Upper lobe of right lung (tissue), 1 donor: ENCODE results near the gene FAM114A1. TPM values are rescaled to one million over a fixed set of nuclear protein-coding genes. Genes with fewer than 3 reads are reported as not detected.
A peak's percentile ranks its signal among the peaks of the same experiment; 100 is the strongest.

Experiments
- ATAC-seq: fragments of 200-7000 bp; cut with Tn5 transposase; one replicate; pipeline ENCODE4 v1.9.1; 2020; ENCODE audit warnings: mild to moderate bottlenecking, moderate library complexity
- DNase-seq: peaks from one replicate; pipeline ENCODE4 v3.0.0-alpha.2; 2020
- H3K27ac ChIP-seq: fragments of 200-600 bp; one replicate; pipeline ENCODE4 v1.8.0; 2022
- H3K27me3 ChIP-seq: fragments of 200-600 bp; one replicate; pipeline ENCODE4 v1.8.0; 2022; ENCODE audit warnings: mild to moderate bottlenecking
- H3K36me3 ChIP-seq: fragments of 200-600 bp; one replicate; pipeline ENCODE4 v1.8.0; 2022
- H3K4me1 ChIP-seq: fragments of 200-600 bp; one replicate; pipeline ENCODE4 v1.8.0; 2022
- H3K4me3 ChIP-seq: fragments of 200-600 bp; one replicate; pipeline ENCODE4 v1.8.0; 2022; ENCODE audit warnings: mild to moderate bottlenecking
- H3K9me3 ChIP-seq: fragments of 200-600 bp; one replicate; pipeline ENCODE4 v1.8.0; 2022
- CTCF ChIP-seq: fragments of 200-600 bp; IDR thresholded peaks from one replicate; pipeline ENCODE4 v1.8.0; 2022; ENCODE audit warnings: antibody characterized with exemption
- intact Hi-C: fragments of 100-400 bp; cut with DNase I; formaldehyde crosslinking; loops from one replicate; pipeline ENCODE4 v1.11.0; 2022
- total RNA-seq: library from RNA; stranded (reverse); fragmentation: NEBNext Ultra II Directional; extraction: Animal tissue kit (Norgen Biotek cat#: 25700); gene quantifications from one replicate; pipeline ENCODE4 v1.2.1, GENCODE V29; 2021
- donor health status: DM: no; HTN: yes; CAD: no; lungs with severe emphysema.

The FAM114A1 gene
- total RNA-seq, 1 donor from 2014 or later = 39.8 TPM

GRCh38 chr4:38868059-38868960 is 704 bp downstream of the FAM114A1 start:
- peaks cover 11% of the 10 kb centered on the region for H3K36me3 ChIP-seq
- H3K9me3 ChIP-seq = no peaks in the 10 kb centered on the region
- DNase-seq (peak; percentile 75), ATAC-seq (peak; percentile 59)
- H3K27ac ChIP-seq = peak overlapping the region; percentile 90
- H3K4me1 ChIP-seq = peaks cover 16% of the 10 kb centered on the region
- intact Hi-C loops = no loop called here
- no peaks in the 10 kb centered on the region for H3K27me3 ChIP-seq
- H3K4me3 ChIP-seq = peak overlapping the region; percentile 83
- TF ChIP-seq CTCF = no peak

DNA sequence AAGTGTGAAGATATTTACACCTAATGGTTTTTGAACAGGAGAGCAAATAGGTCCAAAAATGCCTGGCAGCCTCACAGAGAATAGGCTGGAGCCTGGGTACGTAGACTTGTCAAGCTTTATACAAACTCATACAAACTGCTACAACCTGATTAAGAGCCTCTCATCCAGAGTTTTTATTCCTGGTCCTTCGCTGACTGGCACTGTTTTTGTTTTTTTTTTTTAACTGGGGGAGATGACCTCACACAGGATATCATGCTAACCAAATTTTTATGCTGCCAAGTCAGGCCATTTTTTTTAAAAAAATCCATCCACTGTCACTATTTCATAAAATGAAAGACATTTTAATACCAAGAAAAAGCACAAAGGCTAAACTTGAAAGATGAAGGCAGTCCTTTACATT is 1.9 kb downstream of the FAM114A1 start:
- peak overlapping the region; percentile 83 for H3K4me3 ChIP-seq
- H3K9me3 ChIP-seq = no peaks in the 10 kb centered on the region
- no peaks in the 10 kb centered on the region for H3K27me3 ChIP-seq
- DNase-seq (no peak), ATAC-seq (no peak)
- intact Hi-C loops = no loop called here
- H3K4me1 ChIP-seq = peaks cover 22% of the 10 kb centered on the region
- H3K27ac ChIP-seq = no peak overlapping the region
- H3K36me3 ChIP-seq = peaks cover 11% of the 10 kb centered on the region
- TF ChIP-seq CTCF = no peak

DNA sequence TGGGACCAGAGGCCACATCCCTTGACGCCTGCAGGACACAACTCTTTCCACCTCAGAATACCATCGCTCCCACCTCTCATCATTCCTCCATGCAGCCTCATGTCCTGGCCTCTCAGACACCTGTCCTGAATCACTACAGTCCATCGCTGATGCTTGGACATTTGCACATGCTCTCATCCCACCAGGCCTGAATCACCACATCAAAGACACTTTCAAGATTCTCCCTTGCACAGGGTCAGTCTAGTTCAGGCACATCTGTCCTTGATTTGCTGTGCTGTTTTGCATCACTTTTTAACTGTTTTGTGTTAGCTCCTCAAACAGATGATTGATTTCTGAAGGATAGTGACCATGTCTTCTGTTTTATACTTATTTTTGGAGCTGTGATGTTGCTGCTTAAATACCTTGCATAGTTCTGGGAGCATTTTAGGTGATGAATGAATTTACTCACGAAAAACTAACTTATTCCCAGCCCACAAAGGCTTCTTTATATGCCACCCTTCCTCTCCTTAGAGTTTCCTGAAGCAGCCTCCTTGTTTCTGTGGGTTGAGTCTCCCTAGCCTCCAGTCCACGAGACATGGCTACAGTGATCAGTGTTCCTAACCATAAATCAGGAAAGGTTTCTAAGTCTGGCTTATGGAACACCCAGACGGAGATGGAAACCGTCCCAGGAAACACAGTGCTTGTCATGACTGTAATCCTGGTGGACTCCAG is 2.6 kb downstream of the FAM114A1 start:
- no peak overlapping the region for H3K4me3 ChIP-seq
- H3K9me3 ChIP-seq = no peaks in the 10 kb centered on the region
- no peak for TF ChIP-seq CTCF
- H3K27me3 ChIP-seq = no peaks in the 10 kb centered on the region
- ATAC-seq (no peak), DNase-seq (no peak)
- H3K4me1 ChIP-seq = peaks cover 22% of the 10 kb centered on the region
- H3K27ac ChIP-seq = no peak overlapping the region
- H3K36me3 ChIP-seq = peaks cover 11% of the 10 kb centered on the region
- intact Hi-C loops = no loop called here

DNA sequence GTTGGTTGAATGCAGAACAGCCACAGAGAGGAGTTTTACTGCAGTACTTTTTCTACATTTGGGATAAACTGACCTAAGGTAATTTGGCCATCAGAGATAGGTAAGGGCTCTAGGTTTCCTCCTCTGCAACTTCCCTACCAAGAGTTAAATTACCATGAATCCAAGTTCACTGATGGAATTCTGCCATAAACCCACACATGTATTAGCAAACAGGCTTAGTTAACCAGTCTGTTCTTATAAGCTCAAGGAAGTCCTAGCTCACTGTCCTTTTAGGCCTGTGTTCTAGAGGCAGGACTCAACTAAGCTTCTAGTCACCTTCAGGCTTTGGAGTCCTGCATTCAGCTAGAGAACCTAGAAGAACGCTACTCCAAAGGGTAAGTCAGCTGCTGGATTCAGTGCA is 4.0 kb downstream of the FAM114A1 start:
- DNase-seq (no peak), ATAC-seq (no peak)
- Histone ChIP-seq H3K27ac (no peak overlapping the region), H3K27me3 (no peaks in the 10 kb centered on the region), H3K36me3 (peaks cover 11% of the 10 kb centered on the region), H3K9me3 (no peaks in the 10 kb centered on the region), H3K4me1 (peaks cover 22% of the 10 kb centered on the region), H3K4me3 (no peak overlapping the region)
- no peak for TF ChIP-seq CTCF
- intact Hi-C loops = no loop called here

- H3K4me3 ChIP-seq = no peak overlapping the region
- no peak for TF ChIP-seq CTCF
- intact Hi-C loops = no loop called here
- H3K9me3 ChIP-seq = no peaks in the 10 kb centered on the region
- DNase-seq (no peak), ATAC-seq (no peak)
- H3K27me3 ChIP-seq = no peaks in the 10 kb centered on the region
- H3K27ac ChIP-seq = peak overlapping the region; percentile 6
- H3K36me3 ChIP-seq = peaks cover 16% of the 10 kb centered on the region
- H3K4me1 ChIP-seq = peaks cover 16% of the 10 kb centered on the region
These were observed 5.0 kb downstream of the FAM114A1 start for GRCh38 chr4:38872620-38873019.
